ENCODE data around the gene NUP42.
A peak's percentile ranks its signal among the peaks of the same experiment; 100 is the strongest.

Gene NUP42

DNA sequence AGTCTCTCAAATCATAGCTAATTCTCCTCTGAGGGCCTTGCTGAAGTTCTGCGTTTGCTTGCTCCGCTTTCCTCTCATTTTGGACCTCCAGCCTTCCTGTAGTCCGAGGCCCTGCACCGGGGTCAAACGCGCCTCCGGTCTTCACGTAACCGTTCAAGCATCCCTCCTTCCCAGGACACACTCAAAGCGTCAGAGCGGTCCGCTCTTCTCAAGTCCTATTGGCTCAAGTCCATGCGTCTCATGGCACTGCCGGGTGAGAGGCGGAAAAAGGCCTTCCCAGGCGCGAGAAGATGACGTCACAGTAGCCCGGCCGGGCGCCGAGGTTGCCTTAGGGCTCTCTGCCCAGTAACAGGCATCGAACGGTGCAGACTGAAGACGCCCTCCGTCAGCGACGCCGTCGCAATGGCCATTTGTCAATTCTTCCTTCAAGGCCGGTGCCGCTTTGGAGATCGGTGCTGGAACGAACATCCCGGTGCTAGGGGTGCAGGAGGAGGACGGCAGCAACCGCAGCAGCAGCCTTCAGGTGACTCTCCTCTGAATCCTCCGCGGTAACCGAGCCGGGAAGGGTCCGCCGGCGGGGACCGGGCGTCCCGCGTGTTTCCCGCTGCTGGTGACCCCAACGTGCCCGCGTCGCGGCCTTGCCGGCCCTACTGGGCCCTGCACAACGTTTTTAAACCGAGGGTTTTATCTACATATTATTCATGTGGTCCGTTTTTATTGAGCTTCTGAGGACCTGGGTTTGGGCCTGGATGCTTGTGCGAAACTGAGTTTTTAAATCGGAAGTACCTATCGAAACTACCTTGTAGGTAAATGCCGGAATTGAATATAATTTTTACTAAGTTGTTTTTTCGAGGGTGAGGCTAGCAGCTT, at the start of gene NUP42 (continued):
- TF ChIP-seq ZNF24 (tag by site-specific recombination; IDR thresholded peaks at IDR 0.05) (peak; percentile 57; the same call in 1 of the 2 replicates), ZNF391 (tag by site-specific recombination; IDR thresholded peaks at IDR 0.05; ENCODE audit: borderline replicate concordance, low read depth) (no peak; the same call in 1 of the 2 replicates), GLI4 (tag by site-specific recombination; IDR thresholded peaks at IDR 0.05) (0 out of 2 replicates have a peak, but pooled peaks have one; percentile 41), ZNF121 (tag by site-specific recombination; IDR thresholded peaks at IDR 0.05) (no peak), ZNF621 (tag by site-specific recombination; IDR thresholded peaks at IDR 0.05) (no peak), SCRT2 (tag by site-specific recombination; IDR thresholded peaks at IDR 0.05) (peak; percentile 43; the same call in 1 of the 2 replicates), ZNF670 (tag by site-specific recombination; IDR thresholded peaks at IDR 0.05; ENCODE audit: low read depth) (no peak), BCL11A (tag by site-specific recombination; IDR thresholded peaks at IDR 0.05; ENCODE audit: low read depth) (peak; percentile 70; the same call in 1 of the 2 replicates), ZNF174 (tag by site-specific recombination; IDR thresholded peaks at IDR 0.05) (no peak), YY1 (tag by site-specific recombination; IDR thresholded peaks at IDR 0.05) (peak; percentile 61), ZNF610 (tag by site-specific recombination; IDR thresholded peaks at IDR 0.05; ENCODE audit: borderline replicate concordance) (peak; percentile 73), ZNF600 (tag by site-specific recombination; IDR thresholded peaks at IDR 0.05) (peak; percentile 47), ZNF664 (tag by site-specific recombination; IDR thresholded peaks at IDR 0.05) (peak; percentile 96), SP2 (tag by site-specific recombination; IDR thresholded peaks at IDR 0.05) (peak; percentile 85), ZSCAN30 (tag by site-specific recombination; IDR thresholded peaks at IDR 0.05) (no peak; the same call in 1 of the 2 replicates), ZBTB48 (tag by site-specific recombination; IDR thresholded peaks at IDR 0.05) (peak; percentile 83), ZSCAN16 (tag by site-specific recombination; IDR thresholded peaks at IDR 0.05) (no peak), ZNF768 (tag by site-specific recombination; IDR thresholded peaks at IDR 0.05) (no peak), ZBTB17 (tag by site-specific recombination; IDR thresholded peaks at IDR 0.05) (peak; percentile 96), ZNF324 (tag by site-specific recombination; IDR thresholded peaks at IDR 0.05) (no peak), ZBTB20 (tag by site-specific recombination; IDR thresholded peaks at IDR 0.05) (peak; percentile 94), SP3 (tag by site-specific recombination; IDR thresholded peaks at IDR 0.05) (peak; percentile 49; the same call in 1 of the 2 replicates), ZBTB21 (tag by site-specific recombination; IDR thresholded peaks at IDR 0.05) (peak; percentile 90), ZNF843 (tag by site-specific recombination; IDR thresholded peaks at IDR 0.05) (peak; percentile 47; the same call in 1 of the 2 replicates), KLF7 (tag by site-specific recombination; IDR thresholded peaks at IDR 0.05; ENCODE audit: borderline replicate concordance) (peak; percentile 38; the same call in 1 of the 2 replicates), ZNF426 (tag by site-specific recombination; IDR thresholded peaks at IDR 0.05) (no peak), GLIS1 (tag by site-specific recombination; IDR thresholded peaks at IDR 0.05) (0 out of 2 replicates have a peak, but pooled peaks have one; percentile 13), KLF16 (tag by site-specific recombination; IDR thresholded peaks at IDR 0.05) (0 out of 2 replicates have a peak, but pooled peaks have one; percentile 16), ZNF266 (tag by site-specific recombination; IDR thresholded peaks at IDR 0.05; ENCODE audit: low read depth) (no peak)
- TF ChIP-seq, protein P1, sequence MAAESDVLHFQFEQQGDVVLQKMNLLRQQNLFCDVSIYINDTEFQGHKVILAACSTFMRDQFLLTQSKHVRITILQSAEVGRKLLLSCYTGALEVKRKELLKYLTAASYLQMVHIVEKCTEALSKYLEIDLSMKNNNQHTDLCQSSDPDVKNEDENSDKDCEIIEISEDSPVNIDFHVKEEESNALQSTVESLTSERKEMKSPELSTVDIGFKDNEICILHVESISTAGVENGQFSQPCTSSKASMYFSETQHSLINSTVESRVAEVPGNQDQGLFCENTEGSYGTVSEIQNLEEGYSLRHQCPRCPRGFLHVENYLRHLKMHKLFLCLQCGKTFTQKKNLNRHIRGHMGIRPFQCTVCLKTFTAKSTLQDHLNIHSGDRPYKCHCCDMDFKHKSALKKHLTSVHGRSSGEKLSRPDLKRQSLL (tag by site-specific recombination; IDR thresholded peaks at IDR 0.05) = peak; percentile 73
- TF ChIP-seq, protein P2, sequence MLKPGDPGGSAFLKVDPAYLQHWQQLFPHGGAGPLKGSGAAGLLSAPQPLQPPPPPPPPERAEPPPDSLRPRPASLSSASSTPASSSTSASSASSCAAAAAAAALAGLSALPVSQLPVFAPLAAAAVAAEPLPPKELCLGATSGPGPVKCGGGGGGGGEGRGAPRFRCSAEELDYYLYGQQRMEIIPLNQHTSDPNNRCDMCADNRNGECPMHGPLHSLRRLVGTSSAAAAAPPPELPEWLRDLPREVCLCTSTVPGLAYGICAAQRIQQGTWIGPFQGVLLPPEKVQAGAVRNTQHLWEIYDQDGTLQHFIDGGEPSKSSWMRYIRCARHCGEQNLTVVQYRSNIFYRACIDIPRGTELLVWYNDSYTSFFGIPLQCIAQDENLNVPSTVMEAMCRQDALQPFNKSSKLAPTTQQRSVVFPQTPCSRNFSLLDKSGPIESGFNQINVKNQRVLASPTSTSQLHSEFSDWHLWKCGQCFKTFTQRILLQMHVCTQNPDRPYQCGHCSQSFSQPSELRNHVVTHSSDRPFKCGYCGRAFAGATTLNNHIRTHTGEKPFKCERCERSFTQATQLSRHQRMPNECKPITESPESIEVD (tag by site-specific recombination; IDR thresholded peaks at IDR 0.05) = no peak; the same call in 1 of the 2 replicates
- TF ChIP-seq, protein P3, sequence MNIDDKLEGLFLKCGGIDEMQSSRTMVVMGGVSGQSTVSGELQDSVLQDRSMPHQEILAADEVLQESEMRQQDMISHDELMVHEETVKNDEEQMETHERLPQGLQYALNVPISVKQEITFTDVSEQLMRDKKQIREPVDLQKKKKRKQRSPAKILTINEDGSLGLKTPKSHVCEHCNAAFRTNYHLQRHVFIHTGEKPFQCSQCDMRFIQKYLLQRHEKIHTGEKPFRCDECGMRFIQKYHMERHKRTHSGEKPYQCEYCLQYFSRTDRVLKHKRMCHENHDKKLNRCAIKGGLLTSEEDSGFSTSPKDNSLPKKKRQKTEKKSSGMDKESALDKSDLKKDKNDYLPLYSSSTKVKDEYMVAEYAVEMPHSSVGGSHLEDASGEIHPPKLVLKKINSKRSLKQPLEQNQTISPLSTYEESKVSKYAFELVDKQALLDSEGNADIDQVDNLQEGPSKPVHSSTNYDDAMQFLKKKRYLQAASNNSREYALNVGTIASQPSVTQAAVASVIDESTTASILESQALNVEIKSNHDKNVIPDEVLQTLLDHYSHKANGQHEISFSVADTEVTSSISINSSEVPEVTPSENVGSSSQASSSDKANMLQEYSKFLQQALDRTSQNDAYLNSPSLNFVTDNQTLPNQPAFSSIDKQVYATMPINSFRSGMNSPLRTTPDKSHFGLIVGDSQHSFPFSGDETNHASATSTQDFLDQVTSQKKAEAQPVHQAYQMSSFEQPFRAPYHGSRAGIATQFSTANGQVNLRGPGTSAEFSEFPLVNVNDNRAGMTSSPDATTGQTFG (tag by site-specific recombination; IDR thresholded peaks at IDR 0.05; ENCODE audit: borderline replicate concordance) = no peak
- TF ChIP-seq, protein P4, sequence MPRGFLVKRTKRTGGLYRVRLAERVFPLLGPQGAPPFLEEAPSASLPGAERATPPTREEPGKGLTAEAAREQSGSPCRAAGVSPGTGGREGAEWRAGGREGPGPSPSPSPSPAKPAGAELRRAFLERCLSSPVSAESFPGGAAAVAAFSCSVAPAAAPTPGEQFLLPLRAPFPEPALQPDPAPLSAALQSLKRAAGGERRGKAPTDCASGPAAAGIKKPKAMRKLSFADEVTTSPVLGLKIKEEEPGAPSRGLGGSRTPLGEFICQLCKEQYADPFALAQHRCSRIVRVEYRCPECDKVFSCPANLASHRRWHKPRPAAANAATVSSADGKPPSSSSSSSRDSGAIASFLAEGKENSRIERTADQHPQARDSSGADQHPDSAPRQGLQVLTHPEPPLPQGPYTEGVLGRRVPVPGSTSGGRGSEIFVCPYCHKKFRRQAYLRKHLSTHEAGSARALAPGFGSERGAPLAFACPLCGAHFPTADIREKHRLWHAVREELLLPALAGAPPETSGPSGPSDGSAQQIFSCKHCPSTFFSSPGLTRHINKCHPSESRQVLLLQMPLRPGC (tag by site-specific recombination; IDR thresholded peaks at IDR 0.05) = 0 out of 2 replicates have a peak, but pooled peaks have one; percentile 58

Measured in HEK293 (cell line).